Breast epithelium (tissue), 4 donors: ENCODE results near the gene EMILIN3. TPM values are rescaled to one million over a fixed set of nuclear protein-coding genes. Genes with fewer than 3 reads are reported as not detected.

Source experiments
- DNase-seq, 2 donors: peaks; one replicate each; pipeline ENCODE4 v3.0.0-alpha.2; 2019; ENCODE audit warnings: low spot score in 2 of 2
- H3K27ac ChIP-seq, 2 donors: fragments of 200-600 bp; sonication (generic) in 1 of 2; one replicate each; pipeline ENCODE4 v1.5.1; 2016 to 2019; ENCODE audit warnings: mild to moderate bottlenecking in 1 of 2
- H3K27me3 ChIP-seq, 2 donors: fragments of 200-600 bp; sonication (generic) in 1 of 2; one replicate each; pipeline versions ENCODE4 v1.5.1 to v1.6.0; 2017 to 2019; ENCODE audit warnings: control low read depth in 1 of 2, mild to moderate bottlenecking in 1 of 2
- H3K36me3 ChIP-seq: fragments of 200-600 bp; one replicate; pipeline ENCODE4 v1.5.1; 2019
- H3K4me1 ChIP-seq, 2 donors: fragments of 200-600 bp; sonication (generic); one replicate each; pipeline ENCODE4 v1.5.1; 2016 to 2019; ENCODE audit warnings: control low read depth in 1 of 2
- H3K4me3 ChIP-seq, 3 donors: fragments of 200-600 bp; sonication (generic); 1 replicate in 2 of 3; 2 replicates in 1 of 3; pipeline ENCODE4 v1.5.1; 2016 to 2019; ENCODE audit warnings: mild to moderate bottlenecking in 3 of 3, moderate library complexity in 2 of 3
- H3K9me3 ChIP-seq, 2 donors: fragments of 200-600 bp; sonication (generic) in 1 of 2; one replicate each; pipeline ENCODE4 v1.5.1; 2016 to 2019; ENCODE audit warnings: control low read depth in 1 of 2
- CTCF ChIP-seq, 3 donors: fragments of 450-650 bp; IDR thresholded peaks; one replicate each; pipeline ENCODE4 v1.5.1; 2016 to 2017; ENCODE audit warnings: antibody characterized with exemption in 3 of 3, mild to moderate bottlenecking in 3 of 3, moderate library complexity in 3 of 3
- POLR2A ChIP-seq: fragments of 450-650 bp; IDR thresholded peaks from one replicate; pipeline ENCODE4 v1.6.1; 2016; ENCODE audit warnings: antibody characterized with exemption, mild to moderate bottlenecking, moderate library complexity
- POLR2AphosphoS5 ChIP-seq, 3 donors: sonication (generic); formaldehyde crosslinking; IDR thresholded peaks; one replicate each; pipeline ENCODE4 v1.6.1; 2017; ENCODE audit warnings: antibody characterized with exemption in 3 of 3
- intact Hi-C: fragments of 100-400 bp; cut with DNase I; formaldehyde crosslinking; loops from one replicate; pipeline ENCODE4 v1.15.1; 2023; ENCODE audit warnings: low total_unique reads
- total RNA-seq, 3 donors: library from RNA; depleted of rRNA; stranded (reverse); fragments of >200 nt; gene quantifications; one replicate each; pipeline ENCODE4 v1.1.0, GENCODE V29; 2016

The EMILIN3 gene
- total RNA-seq, 3 donors from 2014 or later = 0.32 to 7.5 (median 1.3) TPM

- peaks cover 3 to 8% of the 10 kb centered on the region in 2 donors for H3K4me1 ChIP-seq
- DNase-seq = no peak
- TF ChIP-seq POLR2A (no peak), POLR2AphosphoS5 (IDR thresholded peaks at IDR 0.05) (no peak), CTCF (IDR thresholded peaks at IDR 0.05) (no peak)
- intact Hi-C loops = no loop called here
- no peak overlapping the region for H3K27ac ChIP-seq
- no peak overlapping the region for H3K4me3 ChIP-seq
- no peaks in the 10 kb centered on the region for H3K27me3 ChIP-seq
- peaks cover 14% of the 10 kb centered on the region for H3K36me3 ChIP-seq
- H3K9me3 ChIP-seq = no peaks in the 10 kb centered on the region
Observed at GRCh38 chr20:41406353-41406752, 39.7 kb upstream of the EMILIN3 start.

- no peak for DNase-seq
- Histone ChIP-seq H3K27ac (no peak overlapping the region), H3K27me3 (no peaks in the 10 kb centered on the region), H3K9me3 (no peaks in the 10 kb centered on the region), H3K4me1 (peaks cover 3 to 8% of the 10 kb centered on the region in 2 donors), H3K4me3 (no peak overlapping the region), H3K36me3 (peaks cover 14% of the 10 kb centered on the region)
- intact Hi-C loops = no loop called here
- TF ChIP-seq CTCF (IDR thresholded peaks at IDR 0.05) (no peak), POLR2A (no peak), POLR2AphosphoS5 (IDR thresholded peaks at IDR 0.05) (no peak)
Observed at GRCh38 chr20:41405436-41405835, 38.8 kb upstream of the EMILIN3 start.

GRCh38 chr20:41403604-41404003, 37.0 kb upstream of the EMILIN3 start:
- H3K9me3 ChIP-seq = no peaks in the 10 kb centered on the region
- no peak overlapping the region for H3K27ac ChIP-seq
- H3K4me1 ChIP-seq = peaks cover under 1 to 2% of the 10 kb centered on the region in 2 donors
- no peak for TF ChIP-seq CTCF (IDR thresholded peaks at IDR 0.05)
- no peak for TF ChIP-seq POLR2AphosphoS5 (IDR thresholded peaks at IDR 0.05)
- TF ChIP-seq POLR2A = no peak
- H3K4me3 ChIP-seq = no peak overlapping the region
- H3K36me3 ChIP-seq = peaks cover 14% of the 10 kb centered on the region
- no peaks in the 10 kb centered on the region for H3K27me3 ChIP-seq
- DNase-seq = no peak
- intact Hi-C loops = no loop called here

GRCh38 chr20:41398408-41398807, 31.8 kb upstream of the EMILIN3 start:
- intact Hi-C loops = no loop called here
- Histone ChIP-seq H3K27me3 (no peaks in the 10 kb centered on the region), H3K4me1 (peaks cover 0 to 17% of the 10 kb centered on the region in 2 donors), H3K9me3 (no peaks in the 10 kb centered on the region), H3K4me3 (no peak overlapping the region), H3K27ac (peak overlapping the region; percentile 14 to 68), H3K36me3 (peaks cover under 1% of the 10 kb centered on the region)
- DNase-seq = no peak
- TF ChIP-seq CTCF (IDR thresholded peaks at IDR 0.05) = no peak
- no peak for TF ChIP-seq POLR2AphosphoS5 (IDR thresholded peaks at IDR 0.05)
- TF ChIP-seq POLR2A = no peak

GRCh38 chr20:41395667-41396664, 29.3 kb upstream of the EMILIN3 start:
- H3K4me1 ChIP-seq = peaks cover 0 to 18% of the 10 kb centered on the region in 2 donors
- TF ChIP-seq CTCF (IDR thresholded peaks at IDR 0.05) (no peak), POLR2A (no peak)
- H3K4me3 ChIP-seq = no peak overlapping the region
- H3K36me3 ChIP-seq = no peaks in the 10 kb centered on the region
- no peak for DNase-seq
- H3K9me3 ChIP-seq = no peaks in the 10 kb centered on the region
- H3K27ac ChIP-seq = peak overlapping the region; percentile 32 to 36
- intact Hi-C loops = no loop called here
- no peaks in the 10 kb centered on the region for H3K27me3 ChIP-seq
